Measurements from ENCODE around the gene ZNF574.

DNA sequence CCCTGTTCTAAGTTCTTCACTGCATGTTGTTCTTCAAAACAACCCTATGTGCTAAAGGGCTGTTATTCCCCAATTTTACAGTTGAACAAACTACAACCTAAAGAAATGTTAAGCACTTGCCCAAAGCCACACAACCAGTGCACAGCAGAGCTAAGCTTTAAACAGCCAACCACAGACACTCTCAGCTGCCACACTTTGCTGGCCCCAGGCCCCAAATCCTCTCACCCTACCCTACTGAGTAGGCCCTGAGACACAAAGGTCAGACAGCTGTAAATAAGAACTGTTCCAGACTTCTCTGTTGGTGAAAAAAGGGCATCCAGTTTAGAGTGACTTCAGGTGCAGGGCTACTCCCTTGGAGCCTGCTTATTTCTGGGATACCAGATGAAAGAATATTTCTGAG is 35.9 kb upstream of the ZNF574 start:
- TF ChIP-seq, protein P1, sequence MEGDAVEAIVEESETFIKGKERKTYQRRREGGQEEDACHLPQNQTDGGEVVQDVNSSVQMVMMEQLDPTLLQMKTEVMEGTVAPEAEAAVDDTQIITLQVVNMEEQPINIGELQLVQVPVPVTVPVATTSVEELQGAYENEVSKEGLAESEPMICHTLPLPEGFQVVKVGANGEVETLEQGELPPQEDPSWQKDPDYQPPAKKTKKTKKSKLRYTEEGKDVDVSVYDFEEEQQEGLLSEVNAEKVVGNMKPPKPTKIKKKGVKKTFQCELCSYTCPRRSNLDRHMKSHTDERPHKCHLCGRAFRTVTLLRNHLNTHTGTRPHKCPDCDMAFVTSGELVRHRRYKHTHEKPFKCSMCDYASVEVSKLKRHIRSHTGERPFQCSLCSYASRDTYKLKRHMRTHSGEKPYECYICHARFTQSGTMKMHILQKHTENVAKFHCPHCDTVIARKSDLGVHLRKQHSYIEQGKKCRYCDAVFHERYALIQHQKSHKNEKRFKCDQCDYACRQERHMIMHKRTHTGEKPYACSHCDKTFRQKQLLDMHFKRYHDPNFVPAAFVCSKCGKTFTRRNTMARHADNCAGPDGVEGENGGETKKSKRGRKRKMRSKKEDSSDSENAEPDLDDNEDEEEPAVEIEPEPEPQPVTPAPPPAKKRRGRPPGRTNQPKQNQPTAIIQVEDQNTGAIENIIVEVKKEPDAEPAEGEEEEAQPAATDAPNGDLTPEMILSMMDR (IDR thresholded peaks at IDR 0.05) = no peak
- TF ChIP-seq POLR2A (IDR thresholded peaks at IDR 0.05) = no peak
